Tongue (tissue), 2 donors: ENCODE results near the gene SGK1. TPM values are rescaled to one million over a fixed set of nuclear protein-coding genes. Genes with fewer than 3 reads are reported as not detected.
A peak's percentile ranks its signal among the peaks of the same experiment; 100 is the strongest.
"Not testable (repeated sequence)": the region's sequence is repeated elsewhere in the genome, so short reads cannot be mapped to it uniquely, and the experiment has no call there.

Experiments
- DNase-seq: peaks from one replicate; pipeline ENCODE4 v3.0.0-alpha.2; 2015
- total RNA-seq: library from RNA; depleted of rRNA; stranded (reverse); fragments of >200 nt; gene quantifications from one replicate; pipeline ENCODE4 v1.2.3, GENCODE V29; 2014

Gene SGK1
- total RNA-seq, 1 donor from 2014 or later = 59.6 TPM

DNA sequence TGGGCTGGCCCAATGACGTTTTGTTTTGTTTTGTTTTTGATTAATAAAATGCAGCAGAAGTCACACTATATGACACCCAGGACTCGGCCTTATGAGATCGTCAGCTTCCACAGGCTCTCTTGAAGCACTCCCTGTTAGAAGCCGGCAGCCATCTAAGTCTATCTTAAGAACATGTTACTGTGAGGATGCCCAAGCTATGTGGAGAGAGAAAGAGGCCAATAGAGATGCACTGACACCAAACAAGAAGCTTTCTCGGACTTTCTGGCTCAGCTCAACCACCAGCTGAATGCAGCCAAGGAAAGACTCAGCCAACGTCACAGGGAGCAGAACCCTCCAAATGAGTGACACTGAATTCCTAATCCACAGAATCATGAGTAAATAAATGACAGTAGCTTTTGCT, 14.0 kb downstream of the SGK1 start:
- no peak for DNase-seq

DNA sequence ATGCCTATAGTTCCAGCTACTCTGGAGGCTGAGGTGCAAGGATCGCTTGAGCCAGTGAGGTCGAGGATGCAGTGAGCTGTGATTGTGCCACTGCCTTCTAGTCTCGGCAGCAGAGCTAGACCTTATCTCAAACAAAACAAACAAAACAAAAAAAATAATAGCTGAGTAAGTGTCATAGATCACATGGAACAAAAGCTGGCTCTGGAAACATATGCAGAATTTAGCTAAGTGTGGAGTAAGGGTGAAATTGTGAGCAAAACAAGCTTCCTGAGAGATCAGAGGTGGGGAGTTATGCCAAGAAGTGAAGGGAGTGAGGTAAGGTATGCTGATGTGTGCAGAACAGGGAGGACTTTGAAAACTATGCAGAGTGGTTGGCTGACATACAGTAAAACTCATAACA, 18.7 kb downstream of the SGK1 start:
- peak; percentile 20 for DNase-seq

DNA sequence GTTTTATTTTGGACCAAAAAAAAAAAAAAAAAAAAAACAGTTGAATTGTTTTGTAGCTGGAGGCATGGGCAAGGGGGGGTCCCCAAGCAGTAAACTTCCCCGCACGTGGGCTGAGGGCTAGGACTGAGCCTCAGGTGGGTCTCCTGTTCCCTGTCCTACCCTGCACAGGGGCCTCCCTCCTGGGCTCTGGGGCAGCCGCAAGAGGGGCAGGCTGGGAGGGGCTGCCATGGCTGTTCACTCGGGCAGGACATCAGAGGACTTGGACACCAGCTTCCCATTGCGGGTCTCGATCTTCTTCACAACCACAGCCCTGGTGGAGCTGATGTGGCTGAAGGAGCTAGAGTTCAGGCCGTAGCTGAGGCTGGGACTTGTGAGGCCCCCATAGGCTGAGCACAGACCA, 21.1 kb downstream of the SGK1 start:
- no peak for DNase-seq

DNA sequence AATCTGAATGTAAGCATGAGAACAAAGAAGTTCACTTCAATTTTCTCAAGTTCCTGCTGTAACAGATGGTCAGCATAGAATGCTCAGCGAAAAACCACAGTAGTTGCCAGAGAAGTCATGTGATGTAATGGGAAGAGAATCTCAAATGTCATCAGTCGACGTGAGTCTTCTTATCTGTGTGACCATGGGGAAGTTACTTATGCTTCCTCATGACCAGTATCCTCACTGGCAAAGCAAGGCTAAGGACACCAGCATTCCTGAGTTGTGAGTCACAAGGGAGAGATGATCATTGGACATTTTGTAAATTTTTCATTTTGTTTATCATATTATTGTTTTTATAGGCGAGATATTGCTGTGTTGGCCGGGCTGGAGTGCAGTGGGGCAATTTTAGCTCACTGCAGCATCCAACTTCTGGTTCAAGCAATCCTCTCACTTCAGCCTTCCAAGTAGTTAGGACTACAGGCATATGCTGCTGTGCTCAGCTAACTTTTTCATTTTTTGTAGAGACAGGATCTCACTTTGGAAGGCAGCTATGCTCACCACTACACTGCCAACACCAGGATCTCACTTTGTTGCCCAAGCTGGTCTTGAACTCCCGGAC, 21.9 kb downstream of the SGK1 start:
- peak; percentile 70 for DNase-seq

DNA sequence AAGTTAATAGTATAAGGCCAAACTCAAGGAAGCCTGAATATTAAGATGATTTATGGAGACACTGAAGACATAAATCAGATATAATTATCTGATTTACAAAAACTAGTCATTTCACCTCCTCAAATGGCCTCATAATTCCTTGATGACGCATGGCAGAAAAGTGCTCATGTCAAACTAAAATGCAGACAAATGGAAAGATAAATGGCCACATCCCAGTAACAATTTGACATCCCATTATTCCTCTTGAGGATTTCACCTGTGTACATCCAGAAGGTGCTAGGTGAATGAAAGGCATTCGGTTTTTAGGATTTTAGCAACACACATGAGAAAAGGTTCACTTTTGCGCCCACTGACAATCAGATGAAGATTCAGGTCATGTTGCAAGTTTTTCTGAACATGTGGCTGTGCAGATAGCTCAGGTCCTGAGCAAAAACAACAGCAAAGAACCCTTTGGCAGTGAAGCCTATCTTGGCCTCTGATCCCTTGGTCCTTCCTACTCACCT, 24.2 kb downstream of the SGK1 start:
- DNase-seq = no peak

DNA sequence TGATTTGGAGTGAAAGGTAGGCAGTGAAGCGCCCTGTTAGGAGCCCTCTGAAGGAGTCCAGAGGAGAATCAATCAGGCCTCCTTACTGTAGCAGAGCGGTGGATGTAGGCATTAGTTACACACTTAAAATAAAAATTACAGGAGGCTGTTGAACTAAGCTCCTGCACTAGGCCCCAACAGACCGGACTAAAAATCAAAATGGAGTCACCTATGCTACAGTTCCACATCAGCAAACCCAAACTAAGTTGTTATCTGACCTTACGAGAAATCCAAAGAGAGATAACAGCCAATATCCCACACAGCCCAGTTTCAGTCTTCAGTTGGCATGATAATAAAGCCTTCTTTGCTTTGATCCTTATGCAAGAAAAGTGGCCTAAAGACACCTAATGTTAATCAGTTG, 26.8 kb downstream of the SGK1 start:
- no peak for DNase-seq

DNA sequence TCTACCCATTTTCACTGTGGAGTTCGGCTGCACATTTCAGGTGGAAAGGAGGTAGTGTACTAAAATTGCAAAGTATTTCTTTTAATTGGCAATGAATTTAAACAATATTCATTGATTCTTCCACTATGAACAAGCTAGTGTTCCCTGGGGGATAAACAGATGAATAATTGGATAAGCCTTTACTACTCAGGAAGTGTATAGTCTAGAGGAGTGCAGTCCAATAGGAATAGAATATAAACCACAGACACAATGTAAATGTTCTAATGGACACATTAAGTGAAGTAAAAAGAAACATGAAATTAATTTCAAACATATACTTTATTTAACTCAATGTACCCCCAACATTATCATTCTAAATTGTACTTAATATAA, 28.7 kb downstream of the SGK1 start:
- DNase-seq = no peak

DNA sequence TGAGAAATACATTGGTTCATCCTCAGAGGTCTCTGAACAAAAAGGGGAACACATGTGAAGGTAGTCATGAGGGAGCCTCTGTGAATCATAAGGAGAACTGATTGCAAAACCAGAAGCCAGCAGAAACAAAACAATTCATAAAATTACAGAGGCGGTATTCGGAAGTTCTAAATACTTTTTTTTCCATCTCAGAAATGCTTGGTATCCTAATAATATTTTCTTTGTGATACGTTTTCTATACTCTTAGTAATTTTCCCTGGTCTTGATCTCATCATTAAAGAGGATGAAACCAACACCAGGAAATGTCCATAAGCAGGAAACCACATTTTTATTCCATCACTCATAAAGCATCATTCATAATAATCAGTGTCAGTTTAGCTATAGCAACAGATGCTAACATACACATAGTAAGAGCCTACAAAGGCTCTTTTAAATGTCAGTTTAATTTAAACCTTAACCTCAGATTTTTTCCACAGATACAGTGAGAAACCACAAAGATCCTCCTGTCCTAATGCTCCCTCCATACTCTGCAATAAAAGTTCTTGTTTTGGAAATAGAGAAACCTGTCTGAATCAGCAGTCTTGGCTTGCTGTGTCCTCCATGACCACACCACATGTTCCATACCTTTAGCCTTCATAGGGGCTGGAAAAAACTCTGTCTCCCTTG, 29.2 kb downstream of the SGK1 start:
- peak; percentile 41 for DNase-seq

DNA sequence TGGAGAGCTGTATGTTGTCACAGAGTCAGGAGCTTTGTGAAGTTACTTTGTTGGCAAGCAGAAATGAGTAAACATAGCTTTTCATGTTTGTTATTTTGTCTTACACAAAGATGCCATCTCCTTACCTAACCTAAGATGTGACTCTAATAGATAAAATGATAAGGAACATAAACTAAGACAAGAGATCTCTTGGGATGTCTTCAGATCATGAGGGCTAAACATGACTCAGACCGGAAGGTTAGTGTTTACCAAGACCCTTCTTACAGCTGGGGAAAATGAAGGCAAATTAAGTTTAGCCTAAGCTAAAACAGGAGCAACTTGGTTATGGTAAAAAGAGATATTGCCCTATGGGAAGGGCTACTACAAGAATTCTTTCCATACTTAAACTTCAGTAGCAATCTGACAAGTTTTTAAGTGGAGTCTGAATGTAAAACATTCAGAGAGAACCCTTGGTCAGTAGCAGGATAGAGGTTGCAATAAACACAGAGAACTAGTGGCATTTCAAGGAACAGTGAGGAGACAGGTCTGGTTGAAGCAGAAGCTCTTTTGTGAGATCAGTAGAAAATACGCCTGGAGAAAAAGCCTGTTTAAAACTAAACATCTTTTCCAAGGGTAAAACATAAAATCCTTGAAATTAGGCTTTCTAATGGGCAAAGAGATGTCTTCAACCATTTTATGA, 29.9 kb downstream of the SGK1 start:
- no peak for DNase-seq

DNA sequence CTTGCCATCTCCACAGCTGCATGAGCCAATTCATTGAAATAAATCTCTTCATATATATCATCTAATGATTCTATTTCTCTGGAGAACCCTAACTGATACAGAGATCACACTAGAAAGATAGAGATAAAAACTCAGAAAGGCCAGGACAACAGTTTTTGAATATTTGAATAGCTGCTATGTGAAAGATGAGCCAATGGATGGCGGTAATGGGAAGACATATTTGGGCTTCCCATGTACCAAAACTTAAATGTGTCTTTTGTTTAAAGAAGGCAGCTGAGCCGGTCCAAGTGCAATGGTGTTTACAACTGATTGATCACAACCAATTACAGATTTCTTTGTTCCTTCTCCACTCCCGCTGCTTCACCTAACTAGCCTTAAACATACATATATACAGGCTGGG, 35.1 kb downstream of the SGK1 start:
- no peak for DNase-seq

DNA sequence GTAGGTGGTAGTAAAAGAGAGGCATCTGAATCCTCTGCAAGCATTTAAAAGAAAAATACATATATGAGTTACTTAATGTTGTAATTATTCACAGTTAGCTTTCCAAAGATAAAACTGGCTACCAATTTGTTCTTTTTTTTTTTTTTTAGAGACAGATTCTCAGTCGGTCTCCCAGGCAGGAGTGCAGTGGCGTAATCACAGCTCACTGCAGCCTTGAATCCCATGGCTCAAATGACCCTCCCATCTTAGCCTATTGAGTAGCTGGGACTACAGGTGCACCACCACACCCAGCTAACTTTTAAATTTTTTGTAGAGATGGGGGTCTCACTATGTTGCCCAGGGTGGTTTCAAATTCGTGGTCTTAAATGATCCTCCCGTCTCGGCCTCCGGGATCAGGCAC, 36.5 kb downstream of the SGK1 start:
- no peak for DNase-seq

DNA sequence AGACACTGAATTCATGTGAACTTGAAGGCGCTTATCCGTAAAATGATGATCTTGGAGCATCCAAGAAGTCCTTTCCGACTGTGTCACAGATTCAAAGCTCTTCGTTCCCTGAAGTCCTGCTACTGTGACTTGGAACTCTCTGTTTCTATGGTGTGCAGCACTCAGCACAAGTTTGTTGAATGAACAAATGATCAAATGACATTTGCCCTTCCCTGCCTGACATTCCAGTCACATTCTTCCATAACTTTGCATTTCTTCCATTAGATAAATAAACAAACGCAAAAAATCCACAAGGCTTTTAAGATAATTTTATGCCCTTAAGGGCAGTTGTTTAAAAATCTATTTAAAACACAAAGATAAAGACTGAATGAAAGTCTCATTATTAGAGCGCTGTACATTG, 39.9 kb downstream of the SGK1 start:
- no peak for DNase-seq

DNA sequence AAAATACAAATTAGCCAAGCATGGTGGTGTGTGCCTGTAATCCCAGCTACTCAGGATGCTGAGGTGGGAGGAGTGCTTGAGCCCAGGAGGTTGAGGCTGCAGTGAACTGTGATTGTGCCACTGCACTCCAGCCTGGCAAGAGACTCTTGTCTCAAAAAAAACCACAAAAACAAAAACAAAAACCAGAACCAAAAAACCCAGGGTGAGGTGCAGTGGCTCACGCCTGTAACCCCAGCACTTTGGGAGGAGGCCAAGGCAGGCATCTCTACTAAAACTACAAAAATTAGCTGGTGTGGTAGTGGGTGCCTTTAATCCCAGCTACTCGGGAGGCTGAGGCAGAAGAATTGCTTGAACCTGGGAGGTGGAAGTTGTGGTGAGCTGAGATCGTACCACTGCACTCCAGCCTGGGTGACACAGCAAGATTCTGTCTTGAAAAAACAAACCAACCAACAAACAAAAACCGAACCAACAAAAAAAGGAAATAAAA, 41.0 kb downstream of the SGK1 start:
- not testable (repeated sequence) for DNase-seq

DNA sequence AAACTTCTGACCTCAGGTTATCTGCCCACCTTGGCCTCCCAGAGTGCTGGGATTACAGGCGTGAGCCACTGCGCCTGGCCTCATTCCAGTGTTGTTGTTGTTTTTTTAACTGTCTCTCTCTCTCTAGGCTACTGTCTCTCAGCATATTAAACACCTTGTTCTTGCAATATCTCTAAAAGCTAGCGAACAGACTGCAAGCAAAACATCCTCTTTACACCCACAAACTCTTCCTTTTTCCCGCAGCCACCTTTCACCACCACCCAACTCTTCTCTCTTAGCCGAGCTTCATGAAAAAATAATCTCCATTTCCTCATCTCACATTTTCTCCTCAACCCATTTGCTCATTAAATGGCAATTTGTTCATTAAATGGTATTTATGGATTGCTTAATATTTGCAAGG, 45.5 kb downstream of the SGK1 start:
- no peak for DNase-seq

DNA sequence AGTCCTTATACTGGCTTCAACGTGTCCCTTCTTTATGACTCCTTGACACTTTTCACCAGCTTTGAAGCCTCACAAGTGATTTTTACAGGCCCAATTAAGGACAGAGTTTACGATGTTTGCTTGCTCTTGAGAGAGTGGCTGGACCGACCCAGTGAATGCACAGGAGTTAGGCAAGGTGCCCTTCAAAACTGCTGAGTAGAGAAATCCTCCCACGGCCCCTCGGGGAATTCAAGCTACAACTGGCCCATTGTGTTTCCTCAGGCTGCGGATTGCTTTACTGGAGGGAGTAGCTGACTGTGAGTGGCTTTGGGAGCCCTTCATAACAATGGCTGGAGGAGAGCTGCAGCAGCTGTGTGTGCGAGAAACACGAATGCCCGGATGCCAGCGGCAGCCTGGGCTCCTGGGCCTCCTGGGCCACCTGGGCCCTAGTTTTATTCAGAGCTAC, 50.0 kb downstream of the SGK1 start:
- peak; percentile 27 for DNase-seq

DNA sequence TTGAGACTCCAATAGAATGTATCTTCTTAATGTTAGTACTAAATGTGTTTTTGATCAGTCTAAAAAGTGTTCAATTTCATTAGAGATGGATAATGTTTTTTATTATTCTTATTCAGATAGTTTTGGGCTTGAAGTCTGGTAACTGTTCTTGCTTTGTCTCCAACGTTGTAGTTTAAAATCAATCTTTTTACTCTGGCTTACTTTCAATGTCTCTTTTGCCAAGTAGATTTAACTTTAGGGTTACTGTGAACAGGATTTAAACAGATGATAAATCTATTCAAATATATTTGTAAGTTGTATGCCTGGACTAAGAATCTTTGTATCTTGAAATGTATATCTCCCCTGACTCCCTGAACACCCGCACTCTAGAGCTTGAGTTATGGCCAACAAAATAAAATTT, 51.1 kb downstream of the SGK1 start:
- DNase-seq = no peak

DNA sequence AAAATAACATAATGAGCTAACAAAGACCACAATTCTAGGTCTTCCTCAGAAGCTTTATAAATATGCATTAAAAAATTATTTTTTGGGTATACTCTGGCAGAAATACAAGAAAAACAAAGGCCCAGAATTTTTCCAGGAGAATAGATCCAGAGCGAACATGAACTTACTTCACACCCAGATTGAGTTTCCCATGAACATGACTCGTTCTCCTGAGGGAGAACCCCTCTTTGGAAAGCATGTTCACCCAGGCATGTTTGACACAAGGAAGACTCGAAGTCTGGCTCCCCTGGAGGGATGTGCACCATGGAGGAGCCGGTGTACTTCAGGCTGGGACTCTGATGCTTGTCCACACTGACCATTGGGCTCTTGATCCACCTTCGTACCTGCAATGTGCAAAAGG, 56.1 kb downstream of the SGK1 start:
- no peak for DNase-seq

DNA sequence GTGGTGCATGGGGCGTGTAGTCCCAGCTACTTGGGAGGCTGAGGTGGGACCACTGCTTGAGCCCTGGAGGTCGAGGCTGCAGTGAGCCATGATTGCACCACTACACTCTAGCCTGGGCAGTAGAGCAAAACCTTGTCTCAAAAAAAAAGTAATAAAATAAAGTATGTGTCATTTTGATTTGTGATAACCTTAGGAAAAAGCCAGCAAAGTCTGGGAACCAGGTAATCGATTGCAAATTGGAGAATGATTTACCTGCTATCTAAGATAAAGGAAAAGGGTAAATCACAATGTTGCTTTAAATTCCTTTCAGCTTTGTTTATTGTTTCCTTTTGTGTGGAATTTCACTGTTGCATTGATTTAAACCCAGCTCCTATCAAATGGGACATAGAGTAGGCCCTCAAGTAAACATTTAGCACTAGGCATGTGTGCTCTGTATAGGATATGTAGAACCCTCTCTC, 59.0 kb downstream of the SGK1 start:
- DNase-seq = no peak

DNA sequence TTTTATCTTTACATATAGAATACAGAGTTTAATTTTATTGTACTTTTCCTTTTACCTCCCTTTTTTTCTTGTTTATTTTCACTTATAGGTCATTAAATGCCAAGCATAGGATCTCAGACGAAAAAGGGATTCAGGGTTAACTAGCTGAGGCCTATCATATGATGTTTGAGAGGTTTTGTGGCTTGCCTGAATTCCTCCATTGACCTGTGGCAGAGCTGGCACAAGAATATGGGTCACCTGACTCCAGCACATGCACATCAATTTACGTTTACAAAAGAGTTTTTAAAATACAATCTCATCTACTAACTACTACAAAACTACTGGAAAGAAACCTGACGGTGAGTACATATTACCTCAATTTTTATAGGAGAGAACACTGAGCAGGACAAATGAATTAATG, 60.4 kb downstream of the SGK1 start:
- no peak for DNase-seq

DNA sequence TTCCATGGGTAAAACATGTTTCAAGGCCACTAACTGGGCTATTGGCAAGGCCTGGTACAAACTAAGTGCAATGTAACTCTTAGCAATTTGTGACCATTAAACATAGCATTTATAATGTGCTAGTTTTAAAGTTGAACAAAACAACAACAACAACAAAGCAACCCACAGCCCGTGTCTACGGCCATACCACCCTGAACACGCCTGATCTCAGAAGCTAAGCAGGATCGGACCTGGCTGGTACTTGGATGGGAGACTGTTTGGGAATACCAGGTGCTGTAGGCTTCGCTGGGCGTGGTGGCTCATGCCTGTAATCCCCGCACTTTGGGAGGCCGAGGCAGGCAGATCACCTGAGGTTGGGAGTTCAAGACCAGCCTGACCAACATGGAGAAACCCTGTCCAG, 61.0 kb downstream of the SGK1 start:
- no peak for DNase-seq

DNA sequence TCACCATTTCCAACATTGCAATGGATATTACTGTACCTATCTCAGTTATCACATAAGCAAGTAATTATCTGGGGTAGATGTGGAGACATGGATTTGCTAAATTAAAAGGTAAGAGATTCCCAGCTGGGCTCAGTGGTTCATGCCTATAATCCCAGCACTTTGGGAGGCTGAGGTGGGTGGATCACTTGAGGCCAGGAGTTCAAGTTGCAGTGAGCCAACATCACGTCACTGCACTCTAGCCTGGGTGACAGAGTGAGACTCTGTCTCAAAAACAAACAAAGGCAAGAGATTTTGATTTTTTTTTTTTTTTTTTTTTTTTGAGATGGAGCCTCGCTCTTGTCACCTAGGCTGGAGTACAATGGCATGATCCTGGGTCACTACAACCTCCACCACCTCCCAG, 62.6 kb downstream of the SGK1 start:
- not testable (repeated sequence) for DNase-seq

DNA sequence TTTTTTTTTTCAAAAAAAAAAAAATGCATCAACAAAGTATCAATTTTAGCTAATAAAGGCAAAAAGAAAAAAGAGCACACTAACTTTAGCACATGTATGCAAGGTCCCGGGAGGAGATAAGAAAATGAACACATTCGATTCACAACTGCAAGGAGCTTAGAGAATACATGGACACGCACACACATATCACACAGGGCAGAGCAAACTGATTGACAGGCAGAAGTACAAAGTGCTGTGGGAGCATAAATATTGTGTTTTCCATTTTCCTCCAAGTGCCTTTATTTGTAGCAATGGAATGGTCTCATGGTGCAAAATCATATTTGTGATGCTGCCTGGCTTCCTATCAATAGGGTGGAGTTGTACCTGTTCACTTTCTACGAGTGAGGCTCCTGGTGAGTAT, 63.8 kb downstream of the SGK1 start:
- no peak for DNase-seq

DNA sequence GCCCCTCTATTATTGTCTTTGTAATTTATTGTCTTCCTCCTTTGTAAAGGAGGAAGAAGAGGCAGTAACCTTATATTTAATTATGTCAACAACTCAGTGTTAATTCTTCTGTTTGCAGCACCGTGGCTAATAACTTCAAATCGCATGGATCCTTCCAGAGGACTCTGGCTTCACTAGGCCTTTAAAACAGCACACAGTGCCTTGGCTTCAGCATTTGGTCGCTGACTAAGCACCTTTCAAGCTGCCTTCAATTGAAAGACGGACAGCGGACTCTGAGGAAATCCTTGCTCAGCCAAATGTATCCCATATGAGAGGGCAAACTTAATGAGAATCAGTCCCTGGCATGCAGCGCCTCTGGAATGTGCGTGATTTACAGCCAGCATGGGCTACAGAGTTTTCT, 64.2 kb downstream of the SGK1 start:
- DNase-seq = peak; percentile 41

DNA sequence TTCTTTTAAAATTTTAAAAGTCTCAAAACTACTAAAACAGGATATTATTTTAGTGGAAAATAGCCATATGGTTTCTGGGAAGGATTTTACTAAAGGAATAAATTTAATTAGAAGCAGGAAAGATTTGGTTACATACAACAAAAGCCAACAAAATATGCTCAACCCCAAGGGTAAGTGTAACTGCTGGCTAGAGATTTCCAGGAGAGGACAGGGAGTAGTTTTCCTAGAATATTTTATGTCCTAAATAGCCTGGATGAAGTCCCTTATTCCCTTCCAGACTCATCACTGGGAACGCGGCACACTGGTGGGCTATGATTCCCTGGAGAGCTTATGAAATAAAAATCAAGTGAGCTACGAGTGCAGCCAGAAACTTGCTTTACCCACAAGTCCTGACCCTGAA, 66.6 kb downstream of the SGK1 start:
- no peak for DNase-seq
